HG02571 (cell line): Measurements from ENCODE around the gene LRPAP1.
"Not testable (repeated sequence)": the region's sequence is repeated elsewhere in the genome, so short reads cannot be mapped to it uniquely, and the experiment has no call there.

ENCODE experiments used
- ATAC-seq: cut with Tn5 transposase; IDR thresholded peaks from one replicate; pipeline ENCODE4 v1.9.1; 2021; ENCODE audit warnings: mild to moderate bottlenecking, moderate library complexity; ENCODE audit not compliant: unreplicated experiment

LRPAP1 gene

DNA sequence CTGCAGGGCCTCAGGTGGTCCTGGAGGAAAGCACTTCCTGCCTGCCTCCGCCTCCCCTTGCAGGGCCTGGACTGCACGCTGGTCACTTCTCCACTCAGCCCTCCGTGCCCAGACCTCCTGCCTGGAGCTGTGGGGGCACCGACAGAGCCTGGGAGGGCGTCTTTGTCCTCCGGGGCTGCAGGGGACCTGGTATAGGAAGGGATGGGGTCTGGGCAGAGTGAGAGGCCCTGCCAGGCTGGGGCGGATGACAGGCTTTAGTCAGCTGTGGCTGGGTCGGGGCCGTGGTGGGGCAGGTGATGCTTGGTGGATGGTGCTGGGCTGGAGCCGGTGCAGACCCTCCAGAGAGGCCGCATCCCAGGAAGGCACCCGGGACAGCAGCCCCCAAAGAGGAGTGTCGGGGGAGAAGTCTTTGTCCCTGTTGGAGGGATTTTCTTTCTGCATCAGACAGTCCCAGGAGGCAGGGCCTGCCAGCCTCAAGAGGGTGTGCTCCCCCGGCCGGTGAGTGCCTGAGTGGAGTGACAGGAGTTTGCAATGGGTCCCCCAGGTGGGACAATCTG is 67.8 kb downstream of the LRPAP1 start:
- no peak for ATAC-seq

DNA sequence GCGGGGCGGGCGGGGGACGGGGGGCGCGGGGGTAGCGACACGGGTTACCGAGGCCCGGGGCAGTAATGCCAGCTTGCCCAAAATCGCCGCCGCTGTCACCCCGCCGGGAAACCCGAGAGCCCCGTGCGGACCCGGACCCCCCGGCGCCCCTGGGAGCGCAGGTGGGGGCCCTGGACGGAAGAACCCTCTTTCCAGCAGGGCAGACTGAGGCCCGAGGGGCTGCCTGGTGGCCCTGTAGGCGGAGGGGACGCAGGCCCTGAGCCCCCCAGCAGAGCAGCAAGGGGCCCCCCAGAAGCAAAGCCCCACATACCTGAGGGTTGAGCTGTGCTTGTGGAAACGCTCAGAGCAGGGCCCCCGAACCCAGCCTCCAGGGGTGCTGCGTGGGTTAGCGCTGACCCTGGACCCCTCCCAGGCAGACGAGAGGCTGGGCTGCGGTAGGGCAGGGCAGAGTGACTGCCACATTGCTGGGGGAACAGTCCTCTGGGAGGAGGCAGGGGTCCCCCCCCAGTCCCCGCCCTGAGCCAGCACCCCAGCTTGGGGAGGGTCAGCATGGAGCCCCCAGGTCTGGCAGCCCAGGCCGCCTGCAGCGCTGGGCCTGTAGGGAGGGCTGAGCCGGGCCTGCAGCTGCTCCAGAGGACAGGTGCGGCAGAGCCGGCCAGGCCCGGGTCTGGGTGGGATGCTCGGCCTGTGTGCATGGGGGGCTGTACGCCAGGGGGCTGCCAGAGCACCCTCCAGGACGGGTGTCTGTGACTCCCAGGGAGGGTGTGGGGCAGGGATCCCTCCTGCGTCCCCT is 68.5 kb downstream of the LRPAP1 start:
- ATAC-seq = no peak

DNA sequence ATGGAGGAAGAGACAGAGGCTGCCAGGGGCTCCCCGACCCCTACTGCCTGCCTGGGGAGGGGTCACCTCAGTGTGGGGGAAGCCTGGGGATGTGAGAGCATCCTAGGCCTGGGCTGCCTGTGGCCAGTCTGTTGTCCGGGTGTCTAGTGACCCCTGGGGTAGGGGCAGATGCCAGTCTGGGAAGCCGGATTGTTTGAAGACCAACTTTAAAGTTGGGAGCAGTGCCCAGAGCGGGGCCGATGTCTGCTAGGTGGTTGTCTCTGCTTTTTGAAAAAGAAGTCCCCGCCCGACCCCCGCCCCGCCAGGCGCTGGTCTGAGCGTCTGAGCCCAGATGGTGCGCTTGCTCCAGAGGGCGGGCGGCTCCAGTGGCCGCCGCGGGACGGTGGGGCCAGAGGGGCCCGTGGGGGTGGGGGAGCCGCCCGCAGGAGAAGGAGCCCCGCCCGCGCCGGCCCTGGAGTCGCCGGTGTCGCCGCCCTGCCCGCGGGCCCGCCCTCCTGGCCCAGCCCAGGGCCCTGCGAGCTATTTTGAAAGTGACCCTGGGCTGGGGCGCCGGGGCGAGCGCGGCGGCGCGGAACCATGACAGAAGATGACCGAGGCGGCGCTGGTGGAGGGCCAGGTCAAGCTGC is 69.3 kb downstream of the LRPAP1 start, which contains the start of gene DOK7:
Gene DOK7, plus strand, starts transcription at position 517 of the 626 bp plus-strand sequence. Its CDS starts 70 bp downstream, at position 587.
- ATAC-seq = no peak

DNA sequence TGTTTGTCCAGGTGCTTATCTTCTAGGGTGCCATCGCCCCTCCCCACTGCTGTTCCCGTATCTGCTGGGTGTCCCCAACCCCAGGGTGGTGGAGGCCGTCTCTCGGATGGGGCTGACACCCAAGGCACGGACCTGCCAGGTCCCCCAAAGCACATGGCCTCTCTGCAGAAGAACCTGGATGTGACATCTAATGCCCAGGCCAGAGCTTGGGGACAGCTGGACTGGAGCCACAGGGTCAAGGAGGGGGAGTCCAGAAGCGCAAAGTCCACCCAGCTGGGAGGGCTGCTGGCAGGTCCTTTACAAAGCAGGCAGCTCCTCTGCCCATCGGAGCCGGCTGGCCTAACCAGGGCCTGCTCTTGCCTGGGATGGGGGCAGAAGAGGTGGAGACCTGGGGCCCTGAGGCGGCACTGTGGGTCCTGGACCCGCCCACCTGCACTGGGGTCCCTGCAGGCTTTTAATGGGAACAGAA is 69.9 kb downstream of the LRPAP1 start:
- no peak for ATAC-seq

DNA sequence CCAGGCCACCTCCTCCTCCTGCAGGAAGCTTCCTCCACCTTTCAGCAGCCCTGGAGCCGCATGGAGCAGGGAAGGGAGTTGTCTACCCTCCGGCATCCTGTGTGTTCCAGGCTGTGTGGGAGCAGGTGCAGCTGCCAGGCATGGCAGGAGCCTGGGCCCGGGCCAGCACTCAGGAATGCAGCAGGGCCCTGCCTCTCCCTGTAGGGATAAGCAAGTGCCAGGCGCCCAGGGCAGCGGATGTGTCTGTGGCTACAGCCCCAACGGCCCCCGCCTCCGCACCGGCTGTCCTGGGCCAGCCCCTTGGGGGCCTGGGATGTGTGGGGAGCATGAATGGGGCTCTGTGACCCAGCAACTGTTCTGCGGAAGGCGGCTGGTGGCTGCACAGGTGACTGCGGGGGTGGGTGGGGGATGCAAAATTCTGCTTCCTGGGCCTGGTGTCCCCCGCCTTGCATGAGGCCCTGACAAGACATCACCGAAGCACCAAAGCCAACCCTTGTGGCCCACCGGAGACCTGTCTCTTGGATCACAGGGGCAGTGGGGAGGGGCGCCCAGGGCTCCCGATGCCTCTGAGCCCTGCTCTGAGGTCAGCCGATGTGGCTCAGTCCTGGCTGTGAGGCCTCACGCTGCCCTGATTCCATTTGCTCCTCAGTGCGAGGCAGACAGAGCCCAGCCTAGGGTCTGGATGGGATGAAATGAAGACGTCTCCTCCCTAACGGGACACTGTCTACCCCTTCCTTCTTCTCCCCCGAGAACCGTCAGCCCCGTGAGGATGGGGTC is 70.5 kb downstream of the LRPAP1 start:
- ATAC-seq = no peak

DNA sequence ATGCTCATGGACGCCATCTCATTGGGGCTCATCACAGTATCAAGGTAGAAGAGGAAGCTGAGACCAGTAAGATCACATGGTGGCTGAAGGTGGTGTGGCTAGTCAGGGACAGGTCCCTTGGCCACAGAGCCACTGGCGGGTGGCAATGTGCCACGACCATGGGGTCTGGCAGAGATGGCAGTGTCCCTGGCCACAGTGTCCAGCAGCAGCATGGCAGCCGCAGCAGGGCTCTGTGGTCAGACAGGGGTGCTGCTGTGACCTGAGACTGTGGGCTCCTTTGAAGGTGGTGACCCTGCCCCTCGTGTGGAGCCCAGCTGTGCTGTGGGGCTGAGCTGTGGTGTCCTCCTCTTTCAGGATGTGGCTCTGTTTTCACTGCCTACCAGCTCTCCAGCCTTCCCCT is 71.3 kb downstream of the LRPAP1 start:
- no peak for ATAC-seq

DNA sequence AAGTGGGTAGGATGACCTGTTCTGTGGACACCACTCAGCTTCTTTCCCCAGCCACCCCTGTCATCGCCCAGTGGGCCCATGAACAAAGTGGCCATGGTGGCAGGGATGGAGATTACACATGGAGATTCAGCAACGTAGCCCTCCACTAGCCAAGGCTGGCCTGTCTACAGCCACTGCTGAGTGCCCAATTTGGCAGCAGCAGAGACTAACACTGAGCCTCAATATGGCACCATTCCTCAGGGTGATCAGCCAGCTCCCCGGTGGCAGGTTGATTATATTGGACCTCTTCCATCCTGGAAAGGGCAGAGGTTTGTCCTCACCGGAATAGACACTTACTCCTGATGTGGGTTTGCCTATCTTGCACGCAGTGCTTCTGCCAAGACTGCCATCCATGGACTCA is 73.1 kb downstream of the LRPAP1 start:
- not testable (repeated sequence) for ATAC-seq

DNA sequence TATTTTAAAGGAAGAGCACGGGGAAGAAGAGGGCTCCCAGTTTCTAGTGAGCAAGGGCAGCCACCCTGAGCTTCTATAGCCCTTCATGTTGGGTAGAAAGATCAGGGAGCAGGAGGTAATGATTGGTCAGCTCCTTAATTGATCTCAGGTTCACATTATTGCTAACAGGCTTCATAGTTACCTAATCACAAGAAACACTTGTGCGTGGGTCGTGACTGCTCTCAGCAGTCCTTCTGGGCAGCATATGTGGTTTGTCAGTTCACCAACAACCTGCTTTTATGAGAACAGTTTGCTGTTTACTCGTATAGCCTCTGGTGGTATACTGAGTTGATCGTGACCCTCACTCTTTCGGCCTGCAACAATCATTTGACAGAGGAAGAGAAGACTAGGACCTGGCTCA is 73.9 kb downstream of the LRPAP1 start:
- no peak for ATAC-seq

DNA sequence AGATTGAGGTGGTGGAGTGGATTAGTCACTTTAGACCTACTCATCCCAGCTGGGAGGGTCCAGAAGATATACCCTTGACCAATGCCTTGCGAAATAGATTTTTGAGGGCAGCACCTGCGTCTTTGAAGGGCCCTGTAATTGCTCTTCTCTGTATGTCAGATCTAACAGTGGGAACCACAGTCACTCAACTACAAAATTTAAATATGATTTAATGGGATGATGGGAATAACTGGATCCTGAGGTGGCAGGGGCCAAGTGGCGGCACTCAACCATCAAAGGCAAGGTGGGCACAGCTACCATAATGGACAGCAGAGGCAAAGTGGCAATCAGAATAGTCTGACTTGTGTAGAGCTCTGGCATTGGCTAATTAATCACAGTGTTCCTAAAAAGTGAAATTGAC is 76.6 kb downstream of the LRPAP1 start:
- not testable (repeated sequence) for ATAC-seq
